Osteoblast (primary cell): ENCODE results near the gene MANBA. TPM values are rescaled to one million over a fixed set of nuclear protein-coding genes. Genes with fewer than 3 reads are reported as not detected.

Experiments used
- DNase-seq: peaks from one replicate; pipeline ENCODE4 v3.0.0; 2011; ENCODE audit warnings: low spot score, mixed read lengths; ENCODE audit not compliant: insufficient read length; ENCODE audit errors: missing footprints
- H2AFZ ChIP-seq: 2 replicates; pipeline ENCODE4 v1.6.0; 2011; ENCODE audit warnings: mild to moderate bottlenecking, low read length
- H3K27ac ChIP-seq: 2 replicates; pipeline ENCODE4 v1.5.1; 2011; ENCODE audit warnings: mild to moderate bottlenecking, low read depth, low read length, moderate library complexity
- H3K27me3 ChIP-seq: 2 replicates; pipeline ENCODE4 v1.6.0; 2012; ENCODE audit warnings: mild to moderate bottlenecking, control low read depth, inconsistent platforms, low read length, moderate library complexity; ENCODE audit not compliant: insufficient read depth
- H3K36me3 ChIP-seq: 2 replicates; pipeline ENCODE4 v1.5.1; 2011; ENCODE audit warnings: mild to moderate bottlenecking, low read length, control low read depth, moderate library complexity; ENCODE audit not compliant: insufficient read depth
- H3K4me1 ChIP-seq: 2 replicates; pipeline ENCODE4 v1.5.1; 2011; ENCODE audit warnings: mild to moderate bottlenecking, low read length, control low read depth, moderate library complexity; ENCODE audit not compliant: insufficient read depth
- H3K4me2 ChIP-seq: 2 replicates; pipeline ENCODE4 v1.6.0; 2011; ENCODE audit warnings: mild to moderate bottlenecking, low read length; ENCODE audit not compliant: insufficient read depth
- H3K4me3 ChIP-seq: fragments of 200-600 bp; sonication (generic); 3 replicates; pipeline ENCODE4 v1.5.1; 2012; ENCODE audit warnings: mild to moderate bottlenecking, low read length, inconsistent platforms; ENCODE audit not compliant: insufficient read depth
- H3K79me2 ChIP-seq: 2 replicates; pipeline ENCODE4 v1.6.0; 2012; ENCODE audit warnings: mild to moderate bottlenecking, low read length, control low read depth, inconsistent platforms; ENCODE audit not compliant: insufficient read depth
- H3K9me3 ChIP-seq: 2 replicates; pipeline ENCODE4 v1.5.1; 2011; ENCODE audit warnings: low read depth, low read length, control low read depth
- H4K20me1 ChIP-seq: 2 replicates; pipeline ENCODE4 v1.6.0; 2012; ENCODE audit warnings: mild to moderate bottlenecking, low read length, control low read depth; ENCODE audit not compliant: insufficient read depth
- total RNA-seq: library from RNA; depleted of rRNA; stranded (reverse); fragments of >200 nt; gene quantifications from 2 replicates; pipeline ENCODE4 v1.2.3, GENCODE V29; 2012
- TF ChIP-seq, protein P1 (sequence below): IDR thresholded peaks from 2 replicates; pipeline ENCODE4 v1.5.1; 2011; ENCODE audit warnings: mild to moderate bottlenecking, low read depth, low read length, moderate library complexity; ENCODE audit errors: extremely low read depth

The MANBA gene
- total RNA-seq, 1 donor = 64.1 TPM

DNA sequence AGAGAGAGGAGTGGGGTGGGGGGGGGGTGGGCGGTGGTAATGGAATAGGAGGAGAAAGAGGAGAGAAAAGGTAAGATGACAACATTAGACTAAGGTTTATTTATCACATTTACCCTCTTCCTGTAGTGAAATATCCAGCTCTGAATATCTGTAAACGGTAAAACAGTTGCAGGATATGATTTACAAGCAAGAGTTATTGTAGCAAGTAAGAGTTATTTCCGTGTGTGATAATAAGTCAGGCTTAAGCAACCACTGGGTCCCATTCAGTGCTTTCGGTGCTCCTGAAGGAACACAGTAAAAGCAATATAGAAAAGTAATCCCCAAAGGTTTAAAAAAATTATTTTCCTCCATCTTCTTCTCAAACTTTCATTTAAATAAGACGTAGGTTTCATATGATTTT lies 103.6 kb downstream of the MANBA start:
- no peaks in the 10 kb centered on the region for H3K27me3 ChIP-seq
- no peaks in the 10 kb centered on the region for H3K79me2 ChIP-seq
- H3K27ac ChIP-seq = no peak overlapping the region
- no peaks in the 10 kb centered on the region for H3K9me3 ChIP-seq
- no peaks in the 10 kb centered on the region for H3K4me1 ChIP-seq
- H3K4me2 ChIP-seq = no peak overlapping the region
- no peak overlapping the region for H2AFZ ChIP-seq
- H3K4me3 ChIP-seq = no peak overlapping the region
- no peak for DNase-seq
- TF ChIP-seq, protein P1, sequence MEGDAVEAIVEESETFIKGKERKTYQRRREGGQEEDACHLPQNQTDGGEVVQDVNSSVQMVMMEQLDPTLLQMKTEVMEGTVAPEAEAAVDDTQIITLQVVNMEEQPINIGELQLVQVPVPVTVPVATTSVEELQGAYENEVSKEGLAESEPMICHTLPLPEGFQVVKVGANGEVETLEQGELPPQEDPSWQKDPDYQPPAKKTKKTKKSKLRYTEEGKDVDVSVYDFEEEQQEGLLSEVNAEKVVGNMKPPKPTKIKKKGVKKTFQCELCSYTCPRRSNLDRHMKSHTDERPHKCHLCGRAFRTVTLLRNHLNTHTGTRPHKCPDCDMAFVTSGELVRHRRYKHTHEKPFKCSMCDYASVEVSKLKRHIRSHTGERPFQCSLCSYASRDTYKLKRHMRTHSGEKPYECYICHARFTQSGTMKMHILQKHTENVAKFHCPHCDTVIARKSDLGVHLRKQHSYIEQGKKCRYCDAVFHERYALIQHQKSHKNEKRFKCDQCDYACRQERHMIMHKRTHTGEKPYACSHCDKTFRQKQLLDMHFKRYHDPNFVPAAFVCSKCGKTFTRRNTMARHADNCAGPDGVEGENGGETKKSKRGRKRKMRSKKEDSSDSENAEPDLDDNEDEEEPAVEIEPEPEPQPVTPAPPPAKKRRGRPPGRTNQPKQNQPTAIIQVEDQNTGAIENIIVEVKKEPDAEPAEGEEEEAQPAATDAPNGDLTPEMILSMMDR = no peak
- no peaks in the 10 kb centered on the region for H4K20me1 ChIP-seq
- no peaks in the 10 kb centered on the region for H3K36me3 ChIP-seq

DNA sequence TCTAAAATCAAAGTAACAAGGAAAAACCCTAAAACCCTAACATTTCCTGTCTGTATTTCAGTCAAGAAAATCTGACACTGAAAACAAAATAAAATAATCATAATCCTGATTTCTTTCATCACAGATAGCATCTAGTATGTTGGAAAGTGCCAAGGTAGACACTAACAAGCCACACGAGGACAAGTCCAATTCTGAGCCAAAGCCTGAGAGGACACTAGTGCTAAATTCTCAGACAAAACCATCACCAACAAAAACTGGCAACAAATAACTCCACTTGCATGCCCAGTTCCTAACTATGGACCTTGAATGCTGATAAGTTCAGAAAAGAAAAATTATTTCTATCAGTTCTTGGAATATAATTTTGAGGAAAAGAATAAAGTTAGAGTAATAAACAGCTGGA lies 113.7 kb downstream of the MANBA start:
- H3K9me3 ChIP-seq = no peaks in the 10 kb centered on the region
- no peaks in the 10 kb centered on the region for H3K27me3 ChIP-seq
- no peak overlapping the region for H3K4me2 ChIP-seq
- H3K79me2 ChIP-seq = no peaks in the 10 kb centered on the region
- H4K20me1 ChIP-seq = no peaks in the 10 kb centered on the region
- peaks cover 12% of the 10 kb centered on the region for H3K4me1 ChIP-seq
- peaks cover 6% of the 10 kb centered on the region for H3K36me3 ChIP-seq
- TF ChIP-seq, protein P1 = no peak
- H2AFZ ChIP-seq = no peak overlapping the region
- H3K27ac ChIP-seq = no peak overlapping the region
- DNase-seq = no peak
- H3K4me3 ChIP-seq = no peak overlapping the region

DNA sequence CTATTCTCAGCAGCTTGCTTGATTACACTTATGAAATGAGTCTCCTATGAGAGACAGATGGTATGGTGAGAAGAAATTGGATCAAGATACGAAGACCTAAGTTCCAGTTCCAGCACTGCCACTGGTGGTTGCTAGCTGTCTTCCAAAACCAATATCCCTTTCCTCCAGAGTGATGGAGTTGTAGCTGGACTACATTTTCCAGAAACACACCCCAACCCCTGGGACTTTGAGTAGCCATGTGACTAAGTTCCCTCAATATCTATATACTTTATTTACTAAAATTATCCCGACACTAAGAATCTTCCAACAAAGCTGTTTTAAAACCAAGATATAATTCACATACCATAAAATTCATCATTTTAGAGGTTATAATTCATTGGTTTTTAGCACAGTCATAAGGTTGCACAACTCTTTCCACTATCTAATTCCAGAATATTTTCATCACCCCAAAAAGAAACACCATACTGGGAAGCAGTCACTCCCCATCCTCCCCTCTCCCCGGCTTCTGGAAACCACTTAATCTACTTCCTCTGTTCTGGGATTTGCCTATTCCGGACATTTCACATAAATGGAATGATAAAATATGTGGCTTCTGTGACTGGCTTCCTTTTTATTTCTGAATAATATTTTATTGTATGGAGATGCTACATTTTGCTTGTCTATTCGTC lies 118.0 kb downstream of the MANBA start:
- H3K79me2 ChIP-seq = no peaks in the 10 kb centered on the region
- DNase-seq = peak; percentile 23
- peak overlapping the region; percentile 70 for H3K4me2 ChIP-seq
- no peaks in the 10 kb centered on the region for H4K20me1 ChIP-seq
- no peaks in the 10 kb centered on the region for H3K36me3 ChIP-seq
- H3K27me3 ChIP-seq = no peaks in the 10 kb centered on the region
- H3K4me1 ChIP-seq = peaks cover 30% of the 10 kb centered on the region
- H3K27ac ChIP-seq = peak overlapping the region; percentile 87
- no peaks in the 10 kb centered on the region for H3K9me3 ChIP-seq
- TF ChIP-seq, protein P1 = no peak
- no peak overlapping the region for H3K4me3 ChIP-seq
- H2AFZ ChIP-seq = peak overlapping the region; percentile 58

DNA sequence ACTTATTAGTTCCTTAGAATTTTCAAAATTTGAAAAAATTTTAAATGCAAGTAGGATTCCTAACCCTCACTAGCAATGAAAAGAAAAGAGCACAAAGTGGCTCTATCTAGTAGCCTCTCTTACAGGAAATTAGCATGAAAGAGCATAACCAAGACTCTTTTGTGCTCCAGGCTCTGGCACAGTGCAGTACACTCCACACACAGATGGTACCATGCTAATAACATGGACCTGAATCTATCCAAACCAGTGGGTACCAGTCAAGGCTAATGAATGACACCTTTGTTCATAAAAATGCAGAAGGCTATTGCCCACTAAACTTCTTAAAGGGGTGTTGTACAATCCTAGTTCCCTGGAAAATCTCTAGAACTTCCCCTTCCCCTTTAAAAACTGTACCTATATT lies 119.0 kb downstream of the MANBA start:
- Histone ChIP-seq H3K4me2 (peak overlapping the region; percentile 70), H2AFZ (peak overlapping the region; percentile 29), H3K9me3 (no peaks in the 10 kb centered on the region), H3K27ac (peak overlapping the region; percentile 87), H3K4me3 (no peak overlapping the region), H3K4me1 (peaks cover 30% of the 10 kb centered on the region), H3K79me2 (no peaks in the 10 kb centered on the region), H3K36me3 (no peaks in the 10 kb centered on the region), H3K27me3 (no peaks in the 10 kb centered on the region), H4K20me1 (no peaks in the 10 kb centered on the region)
- TF ChIP-seq, protein P1 = no peak
- no peak for DNase-seq
